ENCODE data around the gene GALNT18. TPM values are rescaled to one million over a fixed set of nuclear protein-coding genes. Genes with fewer than 3 reads are reported as not detected.

The GALNT18 gene
- total and polyA plus RNA-seq, 2 of the 4 experiments (the other 2 are of a cell fraction): 9.5 to 11.3 TPM

DNA sequence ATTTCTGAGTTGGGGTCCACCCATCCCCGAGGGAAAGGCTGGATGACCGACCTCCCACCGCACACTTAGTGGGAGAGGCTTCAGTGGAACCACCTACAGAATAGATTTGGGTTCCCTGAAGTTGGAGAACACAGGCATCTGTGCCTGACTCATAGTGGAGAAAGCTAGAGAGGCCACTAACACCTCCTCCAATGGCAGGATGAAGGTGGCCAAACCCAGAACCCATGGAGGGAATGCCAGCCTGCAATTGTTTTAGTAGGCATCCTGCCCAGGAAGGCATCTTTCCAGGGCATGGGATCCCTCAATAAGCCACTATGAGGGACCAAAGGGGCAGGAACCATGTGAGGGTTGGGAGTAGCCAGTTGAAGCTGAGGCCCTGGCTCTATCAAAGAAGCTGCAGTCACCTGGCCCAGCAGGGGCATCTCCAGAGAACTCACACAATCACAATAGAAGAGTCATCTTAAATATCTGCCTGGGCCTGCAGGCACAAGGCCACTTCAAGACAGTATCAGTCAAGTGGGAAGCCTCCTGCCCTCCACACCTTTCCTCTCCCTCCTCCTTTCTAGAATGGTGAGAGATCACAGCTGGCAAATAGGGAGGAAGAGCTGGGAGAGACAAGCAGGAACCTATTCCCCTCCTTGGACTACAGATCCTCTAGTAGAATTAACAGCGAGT is 144.7 kb downstream of the GALNT18 start:
- Histone ChIP-seq H3K18ac (ENCODE audit: low read depth, low read length) (no peak overlapping the region), H3K27me3 (ENCODE audit: control insufficient read depth, insufficient read depth, low read length) (peaks cover 15% of the 10 kb centered on the region), H4K5ac (ENCODE audit: low read depth, low read length) (no peak overlapping the region), H2BK120ac (ENCODE audit: low read depth, low read length) (no peak overlapping the region), H4K8ac (ENCODE audit: low read depth in 2 of 2, low read length in 2 of 2) (no peak overlapping the region), H2BK15ac (ENCODE audit: low read depth, low read length) (no peak overlapping the region), H3K4me3 (ENCODE audit: insufficient read depth, low read depth, low read length) (no peak overlapping the region), H2BK5ac (ENCODE audit: low read depth, low read length, poor library complexity, severe bottlenecking) (no peak overlapping the region), H3K79me1 (ENCODE audit: low read depth in 1 of 2, low read length in 2 of 2) (no peaks in the 10 kb centered on the region; a peak in 1 of 4 replicates), H3K27ac (ENCODE audit: insufficient read depth, low read length) (no peak overlapping the region), H3K4me2 (ENCODE audit: low read depth, low read length) (no peak overlapping the region), H3K14ac (replicated peaks; ENCODE audit: low read depth, low read length) (no peak overlapping the region), H2AFZ (replicated peaks; ENCODE audit: low read length, poor library complexity) (no peak overlapping the region), H3K23ac (ENCODE audit: low read depth, low read length) (no peak overlapping the region), H3K9ac (ENCODE audit: low read depth, low read length) (no peak overlapping the region), H3K4ac (ENCODE audit: low read depth, low read length) (no peak overlapping the region), H2AK9ac (replicated peaks; ENCODE audit: low read depth, low read length, poor library complexity) (no peak overlapping the region), H4K91ac (ENCODE audit: insufficient read depth, low read depth, low read length) (no peak overlapping the region), H4K20me1 (ENCODE audit: insufficient read depth, low read length) (no peaks in the 10 kb centered on the region; the same call in 1 of the 2 replicates), H3K36me3 (ENCODE audit: control insufficient read depth, insufficient read depth, low read length) (no peaks in the 10 kb centered on the region), H2BK20ac (ENCODE audit: low read depth, low read length) (no peak overlapping the region), H2AK5ac (ENCODE audit: low read depth, low read length) (no peak overlapping the region), H3K4me1 (ENCODE audit: control insufficient read depth, insufficient read depth, low read length) (0 out of 2 replicates have a peak, but pooled peaks cover 2% of the 10 kb centered on the region), H3K9me1 (ENCODE audit: insufficient read depth, low read length) (no peaks in the 10 kb centered on the region), H3K56ac (ENCODE audit: extremely low read depth, insufficient read depth, low read length) (no peak overlapping the region), H3K9me3 (ENCODE audit: control insufficient read depth, insufficient read depth, low read length) (no peaks in the 10 kb centered on the region)
- intact Hi-C loops (cut with micrococcal nuclease): no loop called here
- dilution Hi-C loops (cut with HindIII; ENCODE audit: low sequenced_read_pairs, unreplicated experiment): no loop called here
- DNase-seq (no peak), ATAC-seq (ENCODE audit: low read depth) (no peak)
- in situ Hi-C loops (cut with MboI; ENCODE audit: low sequenced_read_pairs): no loop called here
- TF ChIP-seq NFE2L2 (IDR thresholded peaks at IDR 0.05; ENCODE audit: low read depth, low read length): no peak
- TF ChIP-seq BHLHE40 (IDR thresholded peaks at IDR 0.05; ENCODE audit: low read depth, low read length): no peak
- TF ChIP-seq CHD1 (IDR thresholded peaks at IDR 0.05; ENCODE audit: low read depth, low read length): no peak
- TF ChIP-seq CEBPB (IDR thresholded peaks at IDR 0.05; ENCODE audit: low read depth, low read length): no peak
- no peak for TF ChIP-seq RCOR1 (IDR thresholded peaks at IDR 0.05; ENCODE audit: insufficient replicate concordance, low read length)
- TF ChIP-seq FOS (IDR thresholded peaks at IDR 0.05; ENCODE audit: low read depth, low read length): no peak
- TF ChIP-seq POLR2A (IDR thresholded peaks at IDR 0.05; ENCODE audit: low read depth, low read length): no peak
- no CpG with 5 or more reads among the region's 4 CpGs for WGBS, 2 experiments (ENCODE audit: extremely low coverage in 2 of 2, insufficient read length in 1 of 2)
- ChIA-PET CTCF (no interaction called here), POLR2A (ENCODE audit: unreplicated experiment) (no interaction called here)
- BruUV-seq (replicated peaks): no TSS peak

Data from IMR-90 (cell line).